GM18873 (cell line): Measurements from ENCODE around the gene REEP1.
"Not testable (repeated sequence)": the region's sequence is repeated elsewhere in the genome, so short reads cannot be mapped to it uniquely, and the experiment has no call there.

ENCODE experiments used
- ATAC-seq: cut with Tn5 transposase; IDR thresholded peaks from one replicate; pipeline ENCODE4 v1.9.1; 2021; ENCODE audit warnings: mild to moderate bottlenecking, moderate library complexity, moderate number of reproducible peaks; ENCODE audit not compliant: unreplicated experiment, low FRiP score

REEP1 gene

DNA sequence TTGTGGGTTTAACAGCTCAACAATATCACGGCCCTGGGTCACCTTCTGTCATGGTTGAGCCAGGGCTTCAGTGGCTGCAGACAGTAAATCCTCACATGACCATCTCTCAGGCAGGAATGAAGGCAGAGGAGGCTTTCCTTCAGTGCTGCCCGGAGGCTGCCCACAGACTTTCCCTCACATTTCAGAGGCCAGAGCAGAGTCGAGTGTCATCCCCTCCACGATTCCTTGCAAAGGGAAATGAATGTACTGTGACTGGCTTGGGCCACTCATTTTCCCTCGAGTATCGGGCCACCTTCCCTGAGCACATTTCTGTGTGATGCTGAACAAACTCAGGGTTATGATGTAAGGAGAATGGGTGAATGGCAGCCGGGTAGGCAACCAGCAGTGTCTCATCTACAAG is 10.0 kb upstream of the REEP1 start:
- no peak for ATAC-seq

DNA sequence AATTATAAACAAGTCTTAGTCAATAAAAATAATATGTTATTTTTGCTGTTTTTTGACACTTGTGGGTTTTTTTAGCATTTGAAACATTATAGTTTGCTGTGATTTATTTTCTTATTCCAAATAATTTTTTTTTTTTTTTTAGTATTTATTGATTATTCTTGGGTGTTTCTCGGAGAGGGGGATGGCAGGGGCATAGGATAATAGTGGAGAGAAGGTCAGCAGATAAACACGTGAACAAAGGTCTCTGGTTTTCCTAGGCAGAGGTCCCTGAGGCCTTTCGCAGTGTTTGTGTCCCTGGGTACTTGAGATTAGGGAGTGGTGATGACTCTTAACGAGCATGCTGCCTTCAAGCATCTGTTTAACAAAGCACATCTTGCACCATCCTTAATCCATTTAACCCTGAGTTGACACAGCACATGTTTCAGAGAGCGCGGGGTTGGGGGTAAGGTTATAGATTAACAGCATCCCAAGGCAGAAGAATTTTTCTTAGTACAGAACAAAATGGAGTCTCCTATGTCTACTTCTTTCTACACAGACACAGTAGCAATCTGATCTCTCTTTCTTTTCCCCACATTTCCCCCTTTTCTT is 8.5 kb upstream of the REEP1 start:
- not testable (repeated sequence) for ATAC-seq

DNA sequence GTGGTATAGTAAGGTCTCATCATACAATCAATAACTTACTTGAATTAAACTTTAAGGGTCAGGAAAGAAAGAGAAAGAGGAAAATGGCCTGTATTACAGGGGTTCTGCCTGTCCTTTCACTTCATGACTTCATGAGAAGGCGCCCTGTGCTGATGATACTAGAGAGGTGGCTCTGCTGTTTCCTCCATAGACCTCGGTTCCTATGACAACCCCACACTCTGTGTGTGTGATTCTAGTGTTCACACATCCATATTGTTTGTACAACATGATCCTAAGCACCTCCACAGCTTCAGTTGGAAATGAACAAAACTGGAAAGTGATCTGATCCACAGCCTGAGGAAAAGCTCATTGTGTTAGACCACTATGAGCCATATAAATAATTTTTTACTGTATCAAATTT is 7.0 kb upstream of the REEP1 start:
- no peak for ATAC-seq

DNA sequence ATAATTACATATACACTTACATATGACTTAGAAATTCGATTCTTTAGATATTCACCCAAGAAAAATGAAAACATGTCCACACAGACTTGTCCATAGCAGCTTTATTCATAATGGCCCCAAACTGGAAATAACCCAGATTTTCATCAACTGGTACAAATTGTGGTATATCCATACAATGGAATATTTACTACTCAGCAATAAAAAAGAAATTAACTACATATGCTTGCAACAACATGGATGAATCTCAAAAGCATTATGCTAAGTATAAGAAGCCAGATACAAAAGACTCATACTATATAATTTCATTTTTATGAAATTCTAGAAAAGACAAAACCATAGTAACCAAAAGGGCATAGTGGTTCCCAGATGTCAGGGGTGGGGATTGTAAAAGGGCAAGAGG is 5.1 kb upstream of the REEP1 start:
- no peak for ATAC-seq

DNA sequence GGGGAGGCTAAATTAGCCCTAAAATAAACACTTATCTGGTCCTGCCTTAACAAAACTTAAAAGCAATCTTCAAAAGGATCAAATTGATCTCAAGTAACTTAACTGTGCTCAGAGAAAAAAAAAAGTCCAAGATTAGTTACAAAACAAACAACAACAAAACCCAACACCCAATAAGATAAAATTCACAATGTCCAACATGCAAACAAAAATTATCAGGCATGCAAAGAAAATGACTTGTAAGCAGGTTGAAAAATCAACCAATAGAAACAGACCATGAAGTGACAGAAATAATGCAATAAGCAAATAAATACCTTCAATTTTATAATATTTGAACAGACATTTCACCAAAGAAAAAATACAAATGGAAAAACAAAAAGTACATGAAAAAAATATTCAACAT is 4.0 kb upstream of the REEP1 start:
- ATAC-seq, result no peak

DNA sequence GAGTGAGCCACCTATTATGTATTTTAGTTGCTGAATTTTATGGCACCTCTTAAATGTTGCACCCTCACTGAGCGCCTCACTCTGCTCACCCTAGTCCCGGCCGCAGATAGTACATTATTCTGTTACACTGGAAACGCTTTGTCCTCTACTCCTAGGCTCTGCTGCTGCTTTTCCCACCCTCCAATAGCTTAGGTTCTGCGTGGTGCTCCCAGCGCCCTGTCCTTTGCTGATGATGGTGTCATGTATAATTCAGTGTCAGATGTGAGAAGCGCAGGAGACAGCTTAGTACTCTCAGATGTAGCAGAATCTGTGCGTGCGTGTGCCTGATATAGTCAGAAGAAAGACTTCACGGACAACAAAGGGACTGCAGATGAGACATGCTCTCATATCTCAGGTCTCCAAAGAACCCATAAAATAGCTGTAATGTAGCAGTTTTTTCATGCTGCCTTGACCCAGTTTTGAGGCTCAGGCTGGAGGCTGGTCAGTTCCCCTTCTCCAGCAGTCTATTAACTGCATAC is 1.4 kb upstream of the REEP1 start:
- no peak for ATAC-seq

DNA sequence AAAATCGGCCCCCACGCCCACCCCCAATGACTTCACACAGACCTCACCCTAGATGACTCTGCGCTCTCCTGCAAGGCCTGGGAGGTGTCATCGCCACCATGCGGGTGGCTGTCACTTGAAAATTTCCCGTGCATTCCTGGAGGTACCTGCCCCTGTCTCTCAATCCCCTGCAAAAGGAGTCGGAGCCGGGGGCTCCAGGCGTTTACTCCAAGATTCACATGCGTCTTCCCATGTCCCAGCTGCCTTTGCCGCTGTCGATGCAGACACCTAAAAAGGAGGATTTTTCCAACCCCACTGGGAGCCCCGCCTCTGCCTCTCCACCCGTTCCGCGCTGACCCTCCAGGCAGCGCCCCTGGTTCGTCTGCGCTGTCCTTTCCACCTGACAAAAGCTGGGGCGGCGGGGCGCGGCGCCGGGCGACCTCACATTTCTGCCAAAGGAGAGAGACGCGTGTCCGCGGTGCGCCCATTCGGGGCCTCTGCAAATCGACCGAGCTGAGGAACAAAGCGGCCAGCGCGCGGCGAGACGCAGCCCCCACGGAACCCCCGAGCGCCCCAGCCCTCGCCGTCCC is 667 bp downstream of the REEP1 start:
- ATAC-seq, result no peak

DNA sequence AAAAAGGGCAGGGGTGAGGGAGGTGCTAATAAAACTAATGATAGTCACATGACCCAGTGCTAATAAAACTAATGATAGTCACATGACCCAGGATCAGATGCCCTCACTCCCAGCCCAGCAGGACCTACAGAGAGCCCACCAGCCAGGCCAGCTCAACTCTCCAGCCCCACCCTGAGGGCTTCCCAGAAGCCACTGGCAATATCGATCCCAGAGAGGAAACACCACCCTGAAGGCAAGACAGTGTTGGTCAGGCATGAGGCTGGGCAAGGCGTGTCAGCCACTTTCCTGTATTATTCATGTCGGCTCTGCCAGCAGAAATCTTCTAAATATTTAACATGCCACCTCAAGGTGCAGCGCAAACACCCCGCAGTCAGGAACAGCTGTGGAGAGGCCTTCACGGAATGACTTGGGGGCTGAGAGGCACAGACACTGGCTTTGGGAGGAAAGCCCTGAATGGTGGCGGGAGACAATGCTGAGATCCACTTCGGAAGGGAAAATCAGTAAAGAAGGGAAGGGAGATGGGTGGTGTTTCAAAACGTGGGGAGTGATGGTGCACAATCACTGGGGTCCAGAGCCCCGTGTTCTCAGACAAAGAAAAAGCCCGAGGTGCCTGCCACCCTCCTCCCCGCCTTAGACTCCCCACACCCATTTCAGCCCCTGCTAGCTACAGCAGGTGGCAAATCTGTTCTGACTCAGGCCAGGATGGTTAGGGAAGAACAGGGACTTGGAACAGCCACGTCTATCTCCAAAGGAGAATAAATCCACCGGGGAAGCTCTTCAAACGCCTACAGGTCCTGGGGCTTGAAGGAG is 1.4 kb downstream of the REEP1 start:
- no peak for ATAC-seq

DNA sequence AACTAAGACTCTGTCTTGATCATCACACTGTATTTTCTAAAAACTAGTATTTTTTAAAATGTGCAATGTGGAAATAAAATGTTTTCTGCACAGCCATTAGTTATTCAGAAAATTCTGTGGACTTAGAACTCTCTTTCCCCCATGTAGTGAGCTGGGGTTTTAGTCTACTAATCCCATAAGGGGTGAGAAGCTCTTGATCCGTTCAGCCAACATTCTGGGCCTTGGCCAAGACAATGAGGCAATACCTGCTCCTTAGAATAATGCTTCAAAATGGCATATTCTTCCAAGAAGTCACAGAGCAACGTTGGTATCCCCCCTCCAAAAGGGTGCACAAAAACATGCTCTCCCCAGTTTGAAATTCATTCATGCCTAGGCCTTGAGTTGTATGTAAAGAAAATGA is 4.0 kb downstream of the REEP1 start:
- no peak for ATAC-seq

DNA sequence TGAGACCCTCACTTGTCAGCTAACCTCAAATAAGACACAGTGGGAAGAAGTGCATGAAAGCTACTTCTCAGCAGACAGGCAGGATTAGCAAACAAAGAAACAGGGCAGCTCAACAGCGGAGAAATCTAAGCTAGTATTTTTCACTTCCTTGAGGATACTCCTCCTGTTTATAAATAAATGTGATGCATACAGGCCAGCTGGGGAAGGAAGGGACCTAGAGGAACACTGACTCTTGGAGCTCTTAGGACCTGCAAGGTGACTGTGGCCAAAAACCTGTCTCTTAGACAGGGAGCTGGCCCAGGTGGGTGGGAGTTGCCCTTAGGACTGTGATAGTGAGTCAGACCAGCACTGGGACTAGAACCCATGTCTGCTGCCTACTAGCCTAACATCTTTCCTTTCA is 4.8 kb downstream of the REEP1 start:
- no peak for ATAC-seq

DNA sequence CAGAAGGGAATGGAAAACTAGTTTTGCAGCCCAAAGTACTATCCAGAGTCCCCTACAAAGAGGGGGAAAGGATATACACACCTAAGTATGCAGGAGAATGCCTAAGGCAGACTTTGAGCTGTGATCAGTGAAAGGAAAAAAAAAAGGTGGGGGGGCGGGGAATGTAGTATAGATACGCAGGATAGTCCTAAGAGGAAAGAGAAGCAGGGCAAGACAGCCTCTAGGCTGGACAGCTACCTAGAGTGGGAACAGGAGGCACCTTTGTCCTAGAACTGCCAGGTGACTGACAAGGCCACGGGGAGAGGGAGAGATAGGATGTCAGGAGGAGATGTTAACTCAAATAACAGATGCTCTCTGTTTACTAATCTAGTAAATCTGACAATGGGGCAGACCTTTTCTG is 6.0 kb downstream of the REEP1 start:
- ATAC-seq, result no peak

DNA sequence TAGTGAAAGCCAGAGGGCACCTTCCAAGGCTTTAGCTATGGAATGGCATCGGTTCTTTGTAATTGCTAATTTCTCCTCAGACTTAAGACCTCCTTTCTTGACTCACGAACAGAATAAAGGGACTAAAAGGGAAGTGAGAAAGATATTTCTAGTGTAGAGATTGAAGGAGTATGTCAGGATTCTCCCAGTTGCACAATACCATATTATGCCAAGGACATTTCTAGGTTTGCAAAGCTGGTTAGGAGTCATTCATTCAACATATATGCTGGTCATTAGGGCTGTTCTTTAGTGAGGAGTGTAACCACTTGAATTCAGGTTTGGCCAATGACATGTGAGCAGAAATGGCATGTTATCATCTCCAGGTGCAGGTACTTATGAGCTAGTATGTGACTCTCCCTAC is 7.4 kb downstream of the REEP1 start:
- no peak for ATAC-seq

DNA sequence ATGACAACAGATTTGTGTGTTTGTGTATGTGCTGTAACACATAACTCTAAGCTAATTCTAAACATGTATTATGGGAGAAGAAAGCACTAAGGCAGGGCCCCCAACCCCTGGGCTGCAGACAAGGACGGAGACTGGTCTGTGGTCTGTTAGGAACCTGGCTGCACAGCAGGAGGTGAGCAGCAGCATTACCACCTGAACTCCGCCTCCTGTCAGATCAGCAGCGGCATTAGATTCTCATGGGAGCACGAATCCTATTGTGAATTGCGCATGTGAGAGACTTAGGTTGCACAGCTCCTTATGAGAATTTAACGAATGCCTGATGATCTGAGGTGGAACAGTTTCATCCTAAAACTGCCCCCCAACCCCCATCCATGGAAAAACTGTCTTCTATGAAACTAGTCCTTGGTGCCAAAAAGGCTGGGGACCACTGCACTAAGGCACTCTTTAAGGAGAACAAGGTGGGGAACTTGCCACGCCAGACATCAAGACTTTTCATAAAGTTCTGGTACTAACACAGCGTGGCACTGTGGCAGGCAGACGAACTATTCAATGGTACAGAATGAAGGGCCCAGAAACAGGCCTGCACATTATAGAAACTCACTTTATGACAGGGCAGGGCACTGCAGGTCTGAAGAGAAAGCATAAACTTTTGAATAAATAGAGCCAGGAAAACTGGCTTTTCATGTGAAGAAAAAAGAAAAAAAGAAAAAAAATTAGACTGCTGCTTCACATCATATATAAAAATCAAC is 14.0 kb downstream of the REEP1 start:
- no peak for ATAC-seq

DNA sequence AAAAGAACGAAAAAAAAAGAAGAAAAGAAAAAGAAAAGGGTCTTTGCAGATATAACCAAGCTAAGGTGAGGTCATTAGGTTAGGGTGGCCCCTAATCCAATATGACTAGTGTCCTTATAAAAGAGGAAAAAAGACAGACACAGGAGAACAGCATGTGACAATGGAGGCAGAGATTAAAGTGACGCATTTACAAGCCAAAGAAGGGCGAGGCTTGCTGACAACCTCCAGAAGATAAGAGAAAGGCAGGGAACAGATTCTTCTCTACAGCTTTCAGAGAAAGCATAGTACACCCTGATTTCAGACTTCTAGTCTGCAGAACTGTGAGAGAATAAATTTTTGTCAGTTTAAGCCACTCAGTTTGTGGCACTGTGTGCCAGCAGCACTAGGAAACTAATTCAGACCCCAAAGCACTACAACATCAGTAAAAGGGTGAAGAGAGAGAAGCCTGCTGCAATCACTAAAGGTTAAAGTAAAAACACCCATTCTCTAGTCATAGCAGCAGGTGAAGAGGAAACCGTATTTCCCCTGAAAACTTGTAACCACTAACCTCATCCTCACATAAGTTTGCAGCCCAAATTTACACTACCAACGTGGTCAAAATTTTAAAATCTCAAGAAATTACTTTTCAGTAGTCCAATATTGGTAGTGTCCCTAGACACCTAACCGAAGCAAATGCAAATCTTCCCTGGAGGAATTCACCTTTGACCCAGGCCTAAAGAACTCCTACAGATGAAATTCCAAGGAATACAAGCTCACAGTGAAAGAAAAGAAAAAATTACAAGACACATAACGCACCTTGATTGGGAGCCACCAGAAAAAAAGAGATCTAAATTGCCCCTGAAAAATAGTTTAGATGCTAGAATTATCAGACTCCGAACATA is 17.5 kb downstream of the REEP1 start:
- no peak for ATAC-seq

DNA sequence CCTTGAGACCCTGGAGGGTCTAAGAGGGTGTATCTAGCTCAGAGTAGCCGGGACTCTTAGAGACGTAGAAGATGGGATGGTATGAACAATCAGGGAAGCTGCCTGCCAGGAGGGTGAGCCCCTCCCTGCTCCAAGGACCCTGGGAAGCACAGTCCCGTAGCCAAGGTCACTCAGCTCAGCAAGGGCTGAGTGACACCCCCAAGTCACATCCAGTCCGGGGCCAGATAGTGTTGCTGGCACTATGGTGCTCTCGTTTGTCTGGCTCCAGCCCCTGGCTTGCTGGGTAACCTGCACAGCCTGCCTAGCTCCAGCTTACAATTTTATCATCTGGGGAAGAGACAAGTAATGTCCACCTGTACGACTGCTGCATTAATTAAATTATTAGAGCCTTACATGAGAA is 22.3 kb downstream of the REEP1 start:
- no peak for ATAC-seq

DNA sequence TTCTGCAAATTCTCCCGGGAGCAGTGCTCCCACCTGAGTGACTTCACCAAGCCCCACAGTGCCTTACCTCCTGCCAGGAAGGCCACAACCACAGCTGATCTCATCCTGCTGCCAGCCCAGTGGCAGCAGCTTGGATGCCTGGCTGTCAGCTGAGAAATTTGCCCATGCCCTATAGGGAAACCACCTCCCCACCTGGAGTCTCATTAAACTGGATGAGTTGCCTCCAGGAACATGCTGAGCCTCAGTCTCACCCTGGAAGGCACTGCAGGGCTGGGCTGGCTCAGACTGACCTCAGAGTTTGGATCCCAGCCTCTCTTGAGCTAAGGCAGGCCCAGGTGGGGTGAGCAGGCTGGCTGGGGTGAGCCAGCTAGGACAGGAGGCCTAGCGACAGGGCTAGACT is 23.3 kb downstream of the REEP1 start:
- ATAC-seq, result no peak

DNA sequence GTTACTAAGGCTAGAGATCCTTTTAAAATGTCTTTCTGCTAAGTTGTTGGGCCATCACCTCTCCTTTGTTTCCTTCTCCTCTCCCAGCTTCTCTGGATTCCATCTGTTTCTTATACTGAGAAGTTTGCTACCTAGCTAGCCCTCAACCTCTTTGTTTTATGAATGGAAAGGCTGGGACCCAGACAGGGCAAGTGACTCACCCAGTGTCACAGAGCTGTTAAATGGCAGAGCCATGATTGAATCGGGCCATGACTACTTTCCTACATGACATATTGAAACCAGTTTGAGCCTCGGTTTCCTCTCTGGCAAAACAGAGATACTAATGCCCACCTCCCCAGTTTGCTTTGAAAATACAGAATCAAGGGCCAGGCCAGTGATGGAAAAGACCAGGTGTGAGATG is 24.1 kb downstream of the REEP1 start:
- ATAC-seq, result no peak

DNA sequence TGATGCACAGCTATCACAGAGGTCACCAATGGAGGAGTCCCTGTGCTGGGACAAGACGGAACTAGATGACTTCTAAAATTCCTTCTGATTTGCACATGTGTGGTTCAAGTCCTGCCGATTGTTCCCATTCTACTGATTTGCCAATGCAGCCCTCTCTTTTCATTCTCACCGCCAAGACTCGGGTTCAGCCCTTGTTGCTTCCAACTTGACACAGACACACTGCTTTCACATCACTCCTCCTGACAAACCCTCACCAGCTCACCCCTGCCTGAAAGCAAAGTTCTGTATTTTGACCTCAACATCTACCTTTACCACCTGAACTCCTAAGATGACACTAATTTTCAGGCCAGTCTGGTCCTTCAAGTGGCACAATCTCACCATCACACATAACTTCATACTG is 25.5 kb downstream of the REEP1 start:
- no peak for ATAC-seq

DNA sequence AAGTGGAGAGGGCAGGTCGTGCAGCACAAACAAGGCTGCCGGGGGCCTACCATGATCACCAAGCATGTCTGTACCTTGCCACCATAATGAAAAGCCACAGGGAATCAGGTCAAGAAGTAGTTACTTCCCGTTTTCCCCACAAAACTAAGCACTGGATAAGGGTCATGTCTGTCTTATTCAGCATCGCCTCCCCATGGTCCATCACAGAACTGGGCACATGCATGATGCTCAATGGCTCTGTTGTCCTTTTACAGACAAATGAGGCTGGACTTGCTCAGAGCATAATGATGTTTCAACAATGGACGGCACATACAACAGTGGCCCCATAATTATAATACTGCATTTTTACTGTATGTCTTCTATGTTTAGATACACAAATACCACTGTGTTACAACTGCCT is 27.5 kb downstream of the REEP1 start:
- no peak for ATAC-seq

DNA sequence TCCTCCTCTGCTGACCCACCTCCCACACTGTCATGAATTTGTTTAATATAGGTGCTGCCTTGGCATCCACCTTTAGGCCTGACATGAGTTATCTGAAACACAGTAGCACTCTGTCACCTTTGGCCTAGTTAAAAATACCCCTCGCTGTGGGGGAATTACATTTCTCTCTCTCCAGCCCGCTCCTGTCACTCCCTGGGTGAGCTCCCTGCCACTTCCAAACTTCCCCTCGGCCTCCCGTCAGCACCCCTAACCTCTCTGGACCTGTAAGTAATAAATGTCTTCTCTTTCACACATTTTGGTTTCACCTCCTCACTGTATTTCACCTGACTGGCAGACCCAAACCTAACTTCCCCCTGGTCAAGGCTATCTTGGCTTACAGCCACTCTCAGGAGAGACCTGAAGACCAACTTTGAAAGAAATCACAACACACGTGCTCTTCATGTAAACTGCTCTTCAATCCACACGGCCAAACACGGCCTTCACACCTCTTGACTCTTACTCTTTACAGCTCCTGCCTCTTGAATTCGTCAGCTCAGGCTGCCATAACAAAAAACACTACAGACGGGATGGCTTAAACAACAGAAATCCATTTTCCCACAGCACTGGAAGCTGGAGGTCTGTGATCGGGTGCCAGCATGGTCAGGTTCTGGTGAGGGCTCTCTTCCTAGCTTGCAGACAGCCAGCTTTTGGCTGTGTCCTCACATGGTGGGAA is 28.3 kb downstream of the REEP1 start:
- ATAC-seq, result no peak
